ENCODE data around the gene PTPRG.

The PTPRG gene

DNA sequence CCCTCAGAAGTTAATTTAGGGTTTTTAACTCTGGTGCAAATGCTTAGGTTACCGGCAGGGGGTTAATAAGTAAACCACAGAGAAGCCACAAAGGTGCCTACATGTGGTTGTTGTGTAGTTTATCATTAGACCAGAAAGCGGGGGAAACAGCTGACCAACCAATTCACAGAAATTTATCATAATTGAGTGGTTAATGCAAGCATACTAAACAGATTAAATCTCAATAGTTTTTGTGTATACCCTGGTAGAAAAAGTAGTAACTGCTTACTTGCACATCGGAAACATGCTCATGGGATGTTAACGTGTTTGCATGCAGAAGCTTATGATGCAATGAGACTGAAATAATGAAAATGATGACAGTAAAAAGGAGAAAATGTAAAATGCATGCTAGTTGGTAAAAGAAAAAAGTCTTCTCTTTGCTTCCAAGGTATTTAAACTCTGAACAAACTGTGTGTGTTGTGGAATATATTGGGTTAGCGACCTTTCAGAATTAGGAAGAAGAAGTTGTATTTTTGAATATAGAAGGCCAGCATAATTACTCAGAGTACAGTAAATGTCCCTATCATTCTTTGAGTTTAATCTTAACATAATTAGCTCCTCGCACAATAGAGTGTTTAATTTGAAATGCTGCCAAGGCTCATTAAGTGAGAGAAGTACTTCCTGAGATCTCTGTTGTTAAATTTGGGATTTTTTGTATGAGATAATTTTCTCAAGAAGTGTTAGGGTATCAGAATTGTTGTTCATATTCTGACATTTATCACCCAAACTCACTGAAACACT lies 316.2 kb downstream of the PTPRG start:
- DNase-seq (ENCODE audit: low spot score) = no peak
- H3K27ac ChIP-seq = no peak overlapping the region
- CTCF ChIA-PET = no interaction called here
- TF ChIP-seq, protein P1, sequence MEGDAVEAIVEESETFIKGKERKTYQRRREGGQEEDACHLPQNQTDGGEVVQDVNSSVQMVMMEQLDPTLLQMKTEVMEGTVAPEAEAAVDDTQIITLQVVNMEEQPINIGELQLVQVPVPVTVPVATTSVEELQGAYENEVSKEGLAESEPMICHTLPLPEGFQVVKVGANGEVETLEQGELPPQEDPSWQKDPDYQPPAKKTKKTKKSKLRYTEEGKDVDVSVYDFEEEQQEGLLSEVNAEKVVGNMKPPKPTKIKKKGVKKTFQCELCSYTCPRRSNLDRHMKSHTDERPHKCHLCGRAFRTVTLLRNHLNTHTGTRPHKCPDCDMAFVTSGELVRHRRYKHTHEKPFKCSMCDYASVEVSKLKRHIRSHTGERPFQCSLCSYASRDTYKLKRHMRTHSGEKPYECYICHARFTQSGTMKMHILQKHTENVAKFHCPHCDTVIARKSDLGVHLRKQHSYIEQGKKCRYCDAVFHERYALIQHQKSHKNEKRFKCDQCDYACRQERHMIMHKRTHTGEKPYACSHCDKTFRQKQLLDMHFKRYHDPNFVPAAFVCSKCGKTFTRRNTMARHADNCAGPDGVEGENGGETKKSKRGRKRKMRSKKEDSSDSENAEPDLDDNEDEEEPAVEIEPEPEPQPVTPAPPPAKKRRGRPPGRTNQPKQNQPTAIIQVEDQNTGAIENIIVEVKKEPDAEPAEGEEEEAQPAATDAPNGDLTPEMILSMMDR (conservative IDR thresholded peaks at IDR 0.05; ENCODE audit: low read depth) = no peak
- POLR2A ChIA-PET (ENCODE audit: low non-redundant PET) = no interaction called here

DNA sequence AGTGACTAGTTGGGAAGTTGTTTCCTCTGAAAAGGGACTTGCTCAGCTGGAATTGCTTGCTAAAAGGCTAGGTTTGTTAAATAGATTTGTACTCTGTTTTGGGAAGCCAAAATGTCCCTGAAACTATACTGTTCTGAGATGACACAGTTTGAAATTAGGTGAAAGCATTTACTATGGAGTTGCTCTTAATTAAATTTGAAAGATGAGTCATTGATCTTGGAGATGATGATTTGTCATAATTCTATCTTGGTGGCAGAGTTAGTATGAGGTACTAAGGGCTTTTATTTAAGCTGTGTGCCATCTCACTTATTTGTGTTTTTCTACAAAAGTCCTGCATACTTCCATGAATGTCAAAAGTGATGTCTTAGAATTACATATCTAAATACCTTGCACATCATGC lies 320.9 kb downstream of the PTPRG start:
- no peak overlapping the region for H3K27ac ChIP-seq
- POLR2A ChIA-PET (ENCODE audit: low non-redundant PET) = no interaction called here
- CTCF ChIA-PET = no interaction called here
- no peak for DNase-seq (ENCODE audit: low spot score)
- TF ChIP-seq, protein P1 (conservative IDR thresholded peaks at IDR 0.05; ENCODE audit: low read depth) = no peak

DNA sequence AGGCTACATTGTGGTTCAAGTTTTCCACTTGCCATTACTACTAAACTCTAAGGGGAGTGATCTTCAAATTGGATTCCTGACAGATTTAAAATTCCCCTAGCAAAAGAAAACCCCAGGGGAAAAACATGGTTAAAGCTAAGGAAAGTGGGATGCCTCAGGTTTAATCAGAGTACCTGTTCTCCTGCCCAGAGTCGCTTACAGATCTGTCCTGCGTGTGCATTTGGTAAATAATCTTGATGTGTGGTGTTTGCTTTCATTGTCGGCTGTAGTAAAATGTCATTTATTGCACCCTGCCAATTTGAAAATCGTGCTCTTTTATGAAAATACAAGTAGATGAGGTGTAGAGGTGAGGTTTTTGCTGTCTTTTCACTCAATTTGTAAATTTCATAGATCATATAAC lies 323.4 kb downstream of the PTPRG start:
- no peak for DNase-seq (ENCODE audit: low spot score)
- CTCF ChIA-PET = no interaction called here
- TF ChIP-seq, protein P1 (conservative IDR thresholded peaks at IDR 0.05; ENCODE audit: low read depth) = no peak
- POLR2A ChIA-PET (ENCODE audit: low non-redundant PET) = no interaction called here
- H3K27ac ChIP-seq = no peak overlapping the region

DNA sequence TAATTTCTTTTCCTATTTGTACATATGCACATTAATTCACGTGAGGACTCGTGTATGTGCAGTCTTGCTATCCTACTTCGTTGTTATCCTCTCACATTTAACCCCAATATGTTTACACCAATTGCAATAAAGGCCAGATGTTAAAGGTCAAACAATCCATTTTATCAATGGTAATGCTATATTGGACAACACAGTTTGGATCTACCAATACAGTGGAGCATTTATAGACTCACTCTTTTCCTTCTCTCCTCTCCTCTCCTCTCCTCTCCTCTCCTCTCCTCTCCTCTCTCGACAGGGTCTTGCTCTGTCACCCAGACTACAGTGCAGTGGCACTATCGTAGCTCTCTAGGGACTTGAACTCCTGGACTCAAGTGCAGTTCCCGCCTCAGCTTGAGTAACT lies 324.0 kb downstream of the PTPRG start:
- ChIA-PET CTCF (interaction anchor here (0.6 kb wide), 2 partner anchors 92 to 326 kb away, joined by 3 to 4 read pairs; no protein-coding TSS in a partner anchor), POLR2A (ENCODE audit: low non-redundant PET) (no interaction called here)
- TF ChIP-seq, protein P1 (conservative IDR thresholded peaks at IDR 0.05; ENCODE audit: low read depth) = no peak
- DNase-seq (ENCODE audit: low spot score) = no peak
- no peak overlapping the region for H3K27ac ChIP-seq

DNA sequence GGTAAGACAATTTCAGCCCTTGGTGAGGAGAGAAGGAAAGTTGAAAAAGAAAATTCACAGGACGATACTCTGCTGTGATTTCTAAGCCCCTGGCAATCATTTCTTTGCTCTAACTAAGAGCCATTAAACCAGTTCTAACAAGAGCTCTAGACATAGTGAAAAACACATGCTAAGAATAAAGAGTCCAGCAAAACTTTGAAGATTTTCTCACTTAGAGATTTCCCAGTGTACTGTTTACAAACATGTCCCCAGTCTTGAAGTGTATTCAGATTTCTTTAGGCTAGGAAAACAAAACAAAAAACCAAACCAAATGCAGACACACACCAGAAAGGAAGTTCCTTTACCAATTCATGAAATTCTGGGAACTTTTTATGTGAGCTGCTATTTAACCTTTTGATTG lies 325.8 kb downstream of the PTPRG start:
- ChIA-PET CTCF (no interaction called here), POLR2A (ENCODE audit: low non-redundant PET) (no interaction called here)
- TF ChIP-seq, protein P1 (conservative IDR thresholded peaks at IDR 0.05; ENCODE audit: low read depth) = no peak
- DNase-seq (ENCODE audit: low spot score) = no peak
- H3K27ac ChIP-seq = no peak overlapping the region

DNA sequence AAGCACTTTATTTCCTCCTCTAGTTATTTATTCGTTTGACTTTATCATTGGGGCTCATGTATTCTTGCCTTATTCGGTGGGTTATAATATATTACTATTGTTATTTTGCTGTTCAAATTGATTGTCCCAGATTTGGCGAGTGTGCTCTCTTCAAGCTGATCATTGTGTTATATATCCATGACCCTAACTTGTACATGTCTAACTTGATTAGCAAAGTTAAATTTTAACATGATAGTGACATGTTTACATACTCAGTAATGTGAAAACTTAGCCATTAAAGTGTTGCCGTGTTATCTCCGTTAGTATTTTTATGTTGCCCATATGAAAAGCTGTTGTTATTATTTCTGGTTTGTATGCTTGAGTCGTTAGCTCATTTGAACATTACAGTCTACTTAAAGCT lies 327.9 kb downstream of the PTPRG start:
- TF ChIP-seq, protein P1 (conservative IDR thresholded peaks at IDR 0.05; ENCODE audit: low read depth) = no peak
- H3K27ac ChIP-seq = no peak overlapping the region
- ChIA-PET CTCF (no interaction called here), POLR2A (ENCODE audit: low non-redundant PET) (no interaction called here)
- no peak for DNase-seq (ENCODE audit: low spot score)

All from RWPE1 (cell line).